Stimulated activated naive CD8-positive, alpha-beta T cell treated with anti-CD3 and anti-CD28 coated beads, Interleukin-15, amount 100 ng/mL, for 72 hours (primary cell): Measurements from ENCODE around the gene LILRA5.
"Not testable (repeated sequence)": the region's sequence is repeated elsewhere in the genome, so short reads cannot be mapped to it uniquely, and the experiment has no call there.

ENCODE experiments used
- ATAC-seq: fragments of 150-1000 bp; cut with Tn5 transposase; 2 replicates; pipeline ENCODE4 v1.10.0; 2021; ENCODE audit warnings: mild to moderate bottlenecking, moderate library complexity
- DNase-seq, 2 donors: peaks; one replicate each; pipeline ENCODE4 v3.0.0; 2021 to 2022
- H3K27ac Mint-ChIP-seq, 2 donors: one replicate each; pipeline ENCODE4 v1.8.0; 2022; ENCODE audit warnings: mild to moderate bottlenecking in 2 of 2, mixed read lengths in 2 of 2, moderate library complexity in 2 of 2
- H3K27me3 Mint-ChIP-seq: one replicate; pipeline ENCODE4 v1.8.0; 2022; ENCODE audit warnings: mixed read lengths
- H3K4me1 Mint-ChIP-seq: one replicate; pipeline ENCODE4 v1.8.0; 2022; ENCODE audit warnings: mild to moderate bottlenecking, mixed read lengths
- H3K4me3 Mint-ChIP-seq, 2 donors: one replicate each; pipeline ENCODE4 v1.8.0; 2022; ENCODE audit warnings: mild to moderate bottlenecking in 2 of 2, mixed read lengths in 2 of 2, moderate library complexity in 1 of 2
- H3K9me3 Mint-ChIP-seq, 2 donors: one replicate each; pipeline ENCODE4 v1.8.0; 2022; ENCODE audit warnings: mixed read lengths in 2 of 2

The LILRA5 gene

GRCh38 chr19:54322295-54322694 is 9.3 kb upstream of the LILRA5 start:
- not testable (repeated sequence) for DNase-seq, ATAC-seq, H3K4me3 Mint-ChIP-seq, H3K27ac Mint-ChIP-seq, H3K9me3 Mint-ChIP-seq
- Mint-ChIP-seq H3K27me3 (peaks cover 20% of the 10 kb centered on the region), H3K4me1 (peaks cover 16% of the 10 kb centered on the region)

GRCh38 chr19:54319892-54320670 is 7.1 kb upstream of the LILRA5 start:
- peaks cover 3% of the 10 kb centered on the region for H3K4me1 Mint-ChIP-seq
- peaks cover 27% of the 10 kb centered on the region for H3K27me3 Mint-ChIP-seq
- H3K4me3 Mint-ChIP-seq, result no peak overlapping the region
- DNase-seq (no peak), ATAC-seq (no peak)
- H3K27ac Mint-ChIP-seq, result no peak overlapping the region
- H3K9me3 Mint-ChIP-seq, result no peaks in the 10 kb centered on the region

GRCh38 chr19:54319049-54319448 is 6.1 kb upstream of the LILRA5 start:
- Mint-ChIP-seq H3K27me3 (peaks cover 21% of the 10 kb centered on the region), H3K9me3 (no peaks in the 10 kb centered on the region), H3K4me3 (no peak overlapping the region), H3K4me1 (no peaks in the 10 kb centered on the region), H3K27ac (no peak overlapping the region)
- ATAC-seq (no peak), DNase-seq (no peak)

GRCh38 chr19:54317965-54318240 is 4.9 kb upstream of the LILRA5 start:
- no peak for ATAC-seq
- Mint-ChIP-seq H3K27me3 (peaks cover 31% of the 10 kb centered on the region), H3K9me3 (no peaks in the 10 kb centered on the region)

GRCh38 chr19:54317108-54317964 is 4.4 kb upstream of the LILRA5 start:
- Mint-ChIP-seq H3K9me3 (no peaks in the 10 kb centered on the region), H3K27me3 (peaks cover 37% of the 10 kb centered on the region), H3K4me3 (no peak overlapping the region), H3K27ac (no peak overlapping the region), H3K4me1 (no peaks in the 10 kb centered on the region)
- DNase-seq (no peak), ATAC-seq (no peak)

More at GRCh38 chr19:54317965-54318240, 4.9 kb upstream of the LILRA5 start:
- Mint-ChIP-seq H3K4me1 (no peaks in the 10 kb centered on the region), H3K4me3 (no peak overlapping the region), H3K27ac (no peak overlapping the region)
- no peak for DNase-seq

GRCh38 chr19:54316746-54317107 is 3.8 kb upstream of the LILRA5 start:
- no peak for ATAC-seq
- H3K4me3 Mint-ChIP-seq, result no peak overlapping the region
- H3K27me3 Mint-ChIP-seq, result peaks cover 43% of the 10 kb centered on the region
- no peak for DNase-seq
- no peaks in the 10 kb centered on the region for H3K9me3 Mint-ChIP-seq
- no peak overlapping the region for H3K27ac Mint-ChIP-seq
- H3K4me1 Mint-ChIP-seq, result no peaks in the 10 kb centered on the region

- no peaks in the 10 kb centered on the region for H3K9me3 Mint-ChIP-seq
- H3K4me1 Mint-ChIP-seq, result no peaks in the 10 kb centered on the region
- no peak overlapping the region for H3K27ac Mint-ChIP-seq
- H3K27me3 Mint-ChIP-seq, result peaks cover 35% of the 10 kb centered on the region
- no peak for ATAC-seq
- no peak for DNase-seq
- no peak overlapping the region for H3K4me3 Mint-ChIP-seq
Measured at GRCh38 chr19:54315956-54316355, 3.0 kb upstream of the LILRA5 start.

- Mint-ChIP-seq H3K27me3 (peaks cover 41% of the 10 kb centered on the region), H3K27ac (no peak overlapping the region), H3K4me1 (no peaks in the 10 kb centered on the region), H3K9me3 (no peaks in the 10 kb centered on the region), H3K4me3 (no peak overlapping the region)
- no peak for DNase-seq
- no peak for ATAC-seq
Measured at GRCh38 chr19:54312011-54312410, 955 bp downstream of the LILRA5 start.

- Mint-ChIP-seq H3K9me3 (no peaks in the 10 kb centered on the region), H3K27me3 (peaks cover 40% of the 10 kb centered on the region), H3K4me1 (no peaks in the 10 kb centered on the region), H3K27ac (no peak overlapping the region), H3K4me3 (no peak overlapping the region)
- ATAC-seq, result no peak
- no peak for DNase-seq
Measured at GRCh38 chr19:54311486-54311885, 1.5 kb downstream of the LILRA5 start.

GRCh38 chr19:54310543-54310942 is 2.4 kb downstream of the LILRA5 start:
- H3K9me3 Mint-ChIP-seq, result no peaks in the 10 kb centered on the region
- peaks cover 34% of the 10 kb centered on the region for H3K27me3 Mint-ChIP-seq
- no peak overlapping the region for H3K4me3 Mint-ChIP-seq
- peaks cover under 1% of the 10 kb centered on the region for H3K4me1 Mint-ChIP-seq
- DNase-seq (no peak), ATAC-seq (no peak)
- H3K27ac Mint-ChIP-seq, result peak overlapping the region in 1 of 2 donors; percentile 82

- Mint-ChIP-seq H3K4me1 (peaks cover 8% of the 10 kb centered on the region), H3K27me3 (peaks cover 34% of the 10 kb centered on the region), H3K9me3 (peaks cover 0 to 3% of the 10 kb centered on the region in 2 donors), H3K27ac (no peak overlapping the region), H3K4me3 (no peak overlapping the region)
- ATAC-seq (no peak), DNase-seq (no peak)
Measured at GRCh38 chr19:54309811-54310210, 3.2 kb downstream of the LILRA5 start.

- no peak for ATAC-seq
- peaks cover 16% of the 10 kb centered on the region for H3K27me3 Mint-ChIP-seq
- peaks cover 0 to 5% of the 10 kb centered on the region in 2 donors for H3K9me3 Mint-ChIP-seq
- no peak for DNase-seq
- H3K4me3 Mint-ChIP-seq, result no peak overlapping the region
- peaks cover 27% of the 10 kb centered on the region for H3K4me1 Mint-ChIP-seq
- no peak overlapping the region for H3K27ac Mint-ChIP-seq
Measured at GRCh38 chr19:54307389-54308020, 5.5 kb downstream of the LILRA5 start.

GRCh38 chr19:54305141-54305540 is 7.8 kb downstream of the LILRA5 start:
- H3K4me3 Mint-ChIP-seq, result no peak overlapping the region
- DNase-seq, result peak in 1 of 2 donors; percentile 0
- ATAC-seq, result no peak
- H3K27ac Mint-ChIP-seq, result no peak overlapping the region
- H3K9me3 Mint-ChIP-seq, result peaks cover 0 to 5% of the 10 kb centered on the region in 2 donors
- H3K27me3 Mint-ChIP-seq, result peaks cover 3% of the 10 kb centered on the region
- peaks cover 27% of the 10 kb centered on the region for H3K4me1 Mint-ChIP-seq

GRCh38 chr19:54302257-54302656 is 10.7 kb downstream of the LILRA5 start:
- DNase-seq, result no peak
- ATAC-seq, result no peak
- Mint-ChIP-seq H3K4me3 (no peak overlapping the region), H3K4me1 (peaks cover 27% of the 10 kb centered on the region), H3K9me3 (peaks cover 0 to 5% of the 10 kb centered on the region in 2 donors), H3K27me3 (peaks cover 13% of the 10 kb centered on the region), H3K27ac (no peak overlapping the region)

- no peak for ATAC-seq
- H3K9me3 Mint-ChIP-seq, result peaks cover 0 to 1% of the 10 kb centered on the region in 2 donors
- H3K27me3 Mint-ChIP-seq, result peaks cover 15% of the 10 kb centered on the region
- peaks cover 16% of the 10 kb centered on the region for H3K4me1 Mint-ChIP-seq
- no peak overlapping the region for H3K27ac Mint-ChIP-seq
- DNase-seq, result peak in 1 of 2 donors; percentile 2
- no peak overlapping the region for H3K4me3 Mint-ChIP-seq
Measured at GRCh38 chr19:54299515-54299914, 13.5 kb downstream of the LILRA5 start.

- no peak overlapping the region for H3K4me3 Mint-ChIP-seq
- peaks cover 19% of the 10 kb centered on the region for H3K27me3 Mint-ChIP-seq
- peaks cover 12% of the 10 kb centered on the region for H3K4me1 Mint-ChIP-seq
Measured at GRCh38 chr19:54299126-54299498, 13.9 kb downstream of the LILRA5 start.

More at GRCh38 chr19:54299126-54299498, 13.9 kb downstream of the LILRA5 start:
- Mint-ChIP-seq H3K9me3 (peaks cover 0 to 5% of the 10 kb centered on the region in 2 donors), H3K27ac (no peak overlapping the region)
- ATAC-seq (no peak), DNase-seq (no peak)
